Osteocyte (in vitro differentiated cells): ENCODE results near the gene MAP3K9. TPM values are rescaled to one million over a fixed set of nuclear protein-coding genes. Genes with fewer than 3 reads are reported as not detected.

ENCODE experiments used
- DNase-seq: peaks from one replicate; pipeline ENCODE4 v3.0.0; 2021; ENCODE audit warnings: mixed read lengths; ENCODE audit not compliant: unreplicated experiment; ENCODE audit errors: extremely low spot score
- H3K27ac Mint-ChIP-seq: one replicate; pipeline ENCODE4 v1.8.0; 2021; ENCODE audit warnings: mild to moderate bottlenecking, mixed read lengths; ENCODE audit not compliant: unreplicated experiment
- H3K27me3 Mint-ChIP-seq: one replicate; pipeline ENCODE4 v1.8.0; 2021; ENCODE audit warnings: mixed read lengths; ENCODE audit not compliant: unreplicated experiment
- H3K36me3 Mint-ChIP-seq: one replicate; pipeline ENCODE4 v1.8.0; 2021; ENCODE audit warnings: mixed read lengths; ENCODE audit not compliant: unreplicated experiment
- H3K4me1 Mint-ChIP-seq: one replicate; pipeline ENCODE4 v1.8.0; 2021; ENCODE audit warnings: mixed read lengths; ENCODE audit not compliant: unreplicated experiment
- H3K4me3 Mint-ChIP-seq: one replicate; pipeline ENCODE4 v1.8.0; 2021; ENCODE audit warnings: mild to moderate bottlenecking, moderate library complexity, mixed read lengths; ENCODE audit not compliant: unreplicated experiment
- H3K9me3 Mint-ChIP-seq: one replicate; pipeline ENCODE4 v1.8.0; 2021; ENCODE audit warnings: mixed read lengths; ENCODE audit not compliant: unreplicated experiment
- CTCF ChIP-seq: fragments of 200-600 bp; sonication (generic); IDR thresholded peaks from 2 replicates; pipeline ENCODE4 v1.5.0; 2021; ENCODE audit warnings: antibody characterized with exemption, mild to moderate bottlenecking, moderate library complexity
- total RNA-seq: library from RNA; stranded (reverse); gene quantifications from 2 replicates; pipeline ENCODE4 v1.2.1, GENCODE V29; 2021

Gene MAP3K9
- total RNA-seq, 1 donor from 2014 or later, result 1.3 TPM

GRCh38 chr14:70785556-70785955 is 23.8 kb downstream of the MAP3K9 start:
- Mint-ChIP-seq H3K4me3 (no peak overlapping the region), H3K27me3 (no peaks in the 10 kb centered on the region), H3K36me3 (no peaks in the 10 kb centered on the region), H3K27ac (no peak overlapping the region), H3K9me3 (no peaks in the 10 kb centered on the region), H3K4me1 (peaks cover 20% of the 10 kb centered on the region)
- TF ChIP-seq CTCF, result no peak
- DNase-seq, result no peak

GRCh38 chr14:70784886-70785285 is 24.4 kb downstream of the MAP3K9 start:
- Mint-ChIP-seq H3K9me3 (no peaks in the 10 kb centered on the region), H3K4me3 (no peak overlapping the region), H3K36me3 (no peaks in the 10 kb centered on the region), H3K4me1 (peaks cover 20% of the 10 kb centered on the region), H3K27me3 (no peaks in the 10 kb centered on the region), H3K27ac (no peak overlapping the region)
- no peak for DNase-seq
- TF ChIP-seq CTCF, result no peak

GRCh38 chr14:70782361-70782760 is 27.0 kb downstream of the MAP3K9 start:
- Mint-ChIP-seq H3K4me3 (no peak overlapping the region), H3K27ac (no peak overlapping the region), H3K27me3 (no peaks in the 10 kb centered on the region), H3K9me3 (no peaks in the 10 kb centered on the region), H3K36me3 (no peaks in the 10 kb centered on the region), H3K4me1 (peaks cover 13% of the 10 kb centered on the region)
- DNase-seq, result no peak
- no peak for TF ChIP-seq CTCF

GRCh38 chr14:70780396-70781075 is 28.8 kb downstream of the MAP3K9 start:
- Mint-ChIP-seq H3K4me1 (peaks cover 13% of the 10 kb centered on the region), H3K27me3 (no peaks in the 10 kb centered on the region), H3K4me3 (no peak overlapping the region), H3K9me3 (no peaks in the 10 kb centered on the region), H3K27ac (no peak overlapping the region), H3K36me3 (no peaks in the 10 kb centered on the region)
- no peak for TF ChIP-seq CTCF
- DNase-seq, result no peak

GRCh38 chr14:70779667-70780066 is 29.6 kb downstream of the MAP3K9 start:
- Mint-ChIP-seq H3K36me3 (no peaks in the 10 kb centered on the region), H3K27me3 (no peaks in the 10 kb centered on the region), H3K4me1 (peaks cover 13% of the 10 kb centered on the region), H3K4me3 (no peak overlapping the region), H3K27ac (no peak overlapping the region), H3K9me3 (no peaks in the 10 kb centered on the region)
- DNase-seq, result no peak
- no peak for TF ChIP-seq CTCF
